ENCODE results near the gene RPS21.

DNA sequence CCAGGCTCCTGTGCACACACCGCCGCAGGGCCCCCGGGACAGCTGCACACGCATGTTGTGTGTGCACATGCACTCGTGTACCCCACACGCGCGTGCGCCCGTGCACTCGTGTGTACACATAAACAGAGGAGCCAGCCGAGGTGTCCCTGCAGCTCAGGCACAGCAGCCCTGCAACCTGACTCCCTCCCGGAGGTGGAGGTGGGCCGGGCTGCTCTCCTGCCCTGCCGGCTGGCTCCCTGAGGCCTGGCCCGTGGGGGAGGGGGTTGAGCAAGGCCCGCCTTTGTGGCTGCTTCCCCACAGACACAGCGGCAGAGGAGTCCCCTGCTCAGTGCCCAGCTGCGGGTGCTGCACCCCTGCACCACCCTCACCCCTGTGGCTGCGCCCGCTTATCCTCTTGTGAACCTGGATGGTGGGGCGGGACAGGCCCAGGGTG, 39.8 kb downstream of the RPS21 start:
- TF ChIP-seq, protein P1, sequence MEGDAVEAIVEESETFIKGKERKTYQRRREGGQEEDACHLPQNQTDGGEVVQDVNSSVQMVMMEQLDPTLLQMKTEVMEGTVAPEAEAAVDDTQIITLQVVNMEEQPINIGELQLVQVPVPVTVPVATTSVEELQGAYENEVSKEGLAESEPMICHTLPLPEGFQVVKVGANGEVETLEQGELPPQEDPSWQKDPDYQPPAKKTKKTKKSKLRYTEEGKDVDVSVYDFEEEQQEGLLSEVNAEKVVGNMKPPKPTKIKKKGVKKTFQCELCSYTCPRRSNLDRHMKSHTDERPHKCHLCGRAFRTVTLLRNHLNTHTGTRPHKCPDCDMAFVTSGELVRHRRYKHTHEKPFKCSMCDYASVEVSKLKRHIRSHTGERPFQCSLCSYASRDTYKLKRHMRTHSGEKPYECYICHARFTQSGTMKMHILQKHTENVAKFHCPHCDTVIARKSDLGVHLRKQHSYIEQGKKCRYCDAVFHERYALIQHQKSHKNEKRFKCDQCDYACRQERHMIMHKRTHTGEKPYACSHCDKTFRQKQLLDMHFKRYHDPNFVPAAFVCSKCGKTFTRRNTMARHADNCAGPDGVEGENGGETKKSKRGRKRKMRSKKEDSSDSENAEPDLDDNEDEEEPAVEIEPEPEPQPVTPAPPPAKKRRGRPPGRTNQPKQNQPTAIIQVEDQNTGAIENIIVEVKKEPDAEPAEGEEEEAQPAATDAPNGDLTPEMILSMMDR (IDR thresholded peaks at IDR 0.05), result no peak
- TF ChIP-seq POLR2A (IDR thresholded peaks at IDR 0.05) (no peak), POLR2AphosphoS5 (IDR thresholded peaks at IDR 0.05) (no peak)

Measured in sigmoid colon (tissue), 4 donors.